Sigmoid colon (tissue), 7 donors: Measurements from ENCODE around the gene TMEM176A. TPM values are rescaled to one million over a fixed set of nuclear protein-coding genes. Genes with fewer than 3 reads are reported as not detected.

Experiments
- DNase-seq: peaks from one replicate; pipeline ENCODE4 v3.0.0-alpha.2; 2019
- H3K27ac ChIP-seq, 4 donors: fragments of 200-600 bp; sonication (generic); one replicate each; pipeline ENCODE4 v1.5.1; 2016 to 2019; ENCODE audit warnings: mild to moderate bottlenecking in 1 of 4
- H3K27me3 ChIP-seq, 3 donors: fragments of 200-600 bp; sonication (generic); one replicate each; pipeline ENCODE4 v1.5.1; 2019; ENCODE audit warnings: mild to moderate bottlenecking in 1 of 3
- H3K36me3 ChIP-seq, 4 donors: fragments of 200-600 bp; sonication (generic); one replicate each; pipeline ENCODE4 v1.5.1; 2016 to 2019
- H3K4me1 ChIP-seq, 4 donors: fragments of 200-600 bp; sonication (generic); one replicate each; pipeline ENCODE4 v1.5.1; 2017 to 2019
- H3K4me3 ChIP-seq, 4 donors: fragments of 200-600 bp; sonication (generic); one replicate each; pipeline ENCODE4 v1.5.1; 2017 to 2019; ENCODE audit warnings: mild to moderate bottlenecking in 2 of 4, moderate library complexity in 1 of 4
- H3K9me3 ChIP-seq, 4 donors: fragments of 200-600 bp in 3 of 4; sonication (generic) in 3 of 4; one replicate each; pipeline versions ENCODE4 v1.5.1 to v1.6.1; 2013 to 2019
- EP300 ChIP-seq, 4 donors: sonication (generic); formaldehyde crosslinking; IDR thresholded peaks; one replicate each; pipeline ENCODE4 v1.6.1; 2017; ENCODE audit warnings: antibody characterized with exemption in 4 of 4
- POLR2A ChIP-seq, 2 donors: fragments of 450-650 bp; IDR thresholded peaks; one replicate each; pipeline ENCODE4 v1.6.1; 2016; ENCODE audit warnings: antibody characterized with exemption in 2 of 2, mild to moderate bottlenecking in 2 of 2, moderate library complexity in 2 of 2
- POLR2AphosphoS5 ChIP-seq, 4 donors: sonication (generic); formaldehyde crosslinking; IDR thresholded peaks; one replicate each; pipeline ENCODE4 v1.6.1; 2017; ENCODE audit warnings: antibody characterized with exemption in 4 of 4
- WGBS, 2 donors: extraction: QIAGEN DNeasy Blood & Tissue Kit; methylation state at CpG; one replicate each; pipeline ENCODE4 v1.1.7; 2013; 5-methylcytosine and 5-hydroxymethylcytosine counted together
- intact Hi-C: fragments of 100-400 bp; cut with DNase I; formaldehyde crosslinking; loops from one replicate; pipeline ENCODE4 v1.15.1; 2023
- polyA plus RNA-seq, 3 donors: library from polyadenylated mRNA; stranded (reverse); fragments of 200-250 nt; gene quantifications; one replicate each; pipeline ENCODE4 v1.2.3, GENCODE V29; 2013
- total RNA-seq, 4 donors: library from RNA; depleted of rRNA; stranded (reverse); fragments of >200 nt; gene quantifications; one replicate each; pipeline ENCODE4 v1.1.0, GENCODE V29; 2016
- TF ChIP-seq, protein P1 (sequence below), 4 experiments: fragments of 450-650 bp in 3 of 4; fragments of 200-600 bp in 1 of 4; IDR thresholded peaks; one replicate each; pipeline ENCODE4 v1.5.1; 2016 to 2019; ENCODE audit warnings: antibody characterized with exemption in 4 of 4, mild to moderate bottlenecking in 3 of 4, moderate library complexity in 2 of 4
- donor health status: healthy with polysubstance abuse.
- donor health status: Bipolar disorder and iron deficiency.
- donor health status: healthy.

TMEM176A gene
- total and polyA plus RNA-seq, 7 donors = 19.9 to 150 (median 28.1) TPM

DNA sequence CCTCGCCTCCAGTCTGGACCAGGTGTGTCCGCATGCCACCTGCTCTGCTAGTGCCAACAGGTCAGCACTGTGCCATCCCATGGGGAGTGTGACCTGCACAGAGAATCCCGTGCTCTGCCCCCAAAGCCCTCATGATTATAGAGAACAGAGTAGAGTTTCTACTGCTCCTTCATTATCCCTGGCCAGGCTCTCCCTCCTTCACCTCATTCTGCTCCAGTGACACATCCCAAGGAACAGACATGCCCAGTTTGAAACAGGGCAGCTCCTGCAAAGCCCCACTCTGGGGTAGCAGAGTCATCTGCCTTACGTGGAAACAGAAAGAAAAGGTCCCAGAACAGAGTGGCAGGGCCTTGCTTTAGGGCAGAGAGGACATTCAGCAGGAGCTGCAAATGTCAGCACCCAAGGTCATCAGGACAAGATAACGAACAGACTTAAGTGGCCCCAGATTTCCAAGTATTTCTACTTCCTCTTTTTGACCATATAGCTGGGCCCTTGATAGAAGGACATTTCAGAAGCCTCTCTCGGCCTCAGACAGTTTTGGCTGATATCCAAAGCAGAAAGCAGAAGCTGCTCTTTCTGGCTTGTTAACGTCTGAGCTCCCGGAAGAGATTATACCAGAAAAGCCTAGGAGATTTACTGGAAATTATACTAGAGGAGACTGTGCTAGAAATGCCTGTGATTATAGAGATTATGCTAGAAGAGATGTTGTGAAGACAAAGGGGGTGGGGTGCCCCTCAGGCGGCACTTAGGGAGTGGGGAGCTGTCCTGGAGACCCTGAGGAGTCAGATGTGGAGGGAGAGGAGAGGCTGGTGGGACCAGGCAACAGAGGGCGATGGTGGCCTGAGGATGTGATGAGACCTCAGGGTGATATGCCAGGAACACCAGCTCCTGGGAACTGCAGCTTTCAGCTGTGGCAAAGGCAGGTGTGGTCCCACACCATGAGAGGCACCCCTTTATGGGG is 13.0 kb upstream of the TMEM176A start:
- intact Hi-C loops = no loop called here
- TF ChIP-seq EP300 (IDR thresholded peaks at IDR 0.05) (no peak), POLR2AphosphoS5 (IDR thresholded peaks at IDR 0.05) (no peak), POLR2A (IDR thresholded peaks at IDR 0.05) (no peak)
- TF ChIP-seq, protein P1, sequence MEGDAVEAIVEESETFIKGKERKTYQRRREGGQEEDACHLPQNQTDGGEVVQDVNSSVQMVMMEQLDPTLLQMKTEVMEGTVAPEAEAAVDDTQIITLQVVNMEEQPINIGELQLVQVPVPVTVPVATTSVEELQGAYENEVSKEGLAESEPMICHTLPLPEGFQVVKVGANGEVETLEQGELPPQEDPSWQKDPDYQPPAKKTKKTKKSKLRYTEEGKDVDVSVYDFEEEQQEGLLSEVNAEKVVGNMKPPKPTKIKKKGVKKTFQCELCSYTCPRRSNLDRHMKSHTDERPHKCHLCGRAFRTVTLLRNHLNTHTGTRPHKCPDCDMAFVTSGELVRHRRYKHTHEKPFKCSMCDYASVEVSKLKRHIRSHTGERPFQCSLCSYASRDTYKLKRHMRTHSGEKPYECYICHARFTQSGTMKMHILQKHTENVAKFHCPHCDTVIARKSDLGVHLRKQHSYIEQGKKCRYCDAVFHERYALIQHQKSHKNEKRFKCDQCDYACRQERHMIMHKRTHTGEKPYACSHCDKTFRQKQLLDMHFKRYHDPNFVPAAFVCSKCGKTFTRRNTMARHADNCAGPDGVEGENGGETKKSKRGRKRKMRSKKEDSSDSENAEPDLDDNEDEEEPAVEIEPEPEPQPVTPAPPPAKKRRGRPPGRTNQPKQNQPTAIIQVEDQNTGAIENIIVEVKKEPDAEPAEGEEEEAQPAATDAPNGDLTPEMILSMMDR (IDR thresholded peaks at IDR 0.05) = no peak
- H3K36me3 ChIP-seq = no peaks in the 10 kb centered on the region
- no peak overlapping the region for H3K4me3 ChIP-seq
- H3K4me1 ChIP-seq = peaks cover 0 to 43% (median 19%) of the 10 kb centered on the region in 4 donors
- DNase-seq = no peak
- no peaks in the 10 kb centered on the region for H3K27me3 ChIP-seq
- H3K9me3 ChIP-seq = no peaks in the 10 kb centered on the region
- peak overlapping the region; percentile 28 to 68 (median 59) for H3K27ac ChIP-seq
- 27 to 37% methylated on average over 10 of the region's 10 CpGs for WGBS, 2 donors

DNA sequence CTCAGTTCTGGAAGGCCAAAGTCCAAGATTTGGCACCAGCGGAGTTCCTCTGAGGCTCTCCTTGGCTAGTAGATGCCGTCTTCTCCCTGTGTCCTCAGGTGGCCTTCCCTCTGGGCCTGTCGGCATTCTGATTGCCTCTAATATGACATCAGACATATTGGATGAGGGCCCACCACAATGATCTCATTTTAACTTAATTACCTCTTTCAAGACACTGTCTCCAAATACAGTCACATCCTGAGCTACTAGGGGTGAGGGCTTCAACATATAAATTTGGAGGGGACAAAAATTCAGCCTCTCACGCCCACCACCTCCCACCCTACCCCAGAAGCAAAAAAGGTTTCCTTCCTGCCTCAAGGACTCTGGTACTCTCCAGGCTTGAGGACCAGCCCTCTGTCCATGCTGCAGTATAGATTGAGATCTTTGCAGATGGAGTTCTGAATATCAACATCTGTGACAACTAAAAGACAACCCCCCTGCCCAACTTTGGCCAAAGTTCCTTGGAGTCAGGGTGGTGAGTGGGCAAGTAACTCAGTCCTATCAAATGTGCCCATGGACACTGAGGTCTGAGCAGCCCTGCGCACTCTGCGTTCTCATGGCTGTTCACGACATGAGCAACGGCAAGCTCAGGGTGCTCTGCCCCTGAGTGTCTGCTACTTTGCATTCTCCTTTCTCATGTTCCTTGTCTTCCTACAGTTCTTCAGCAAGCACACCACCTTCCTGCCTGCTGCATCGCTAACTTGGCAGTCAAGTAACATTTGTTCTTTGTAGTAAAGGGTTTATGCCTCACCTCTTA is 11.9 kb upstream of the TMEM176A start:
- WGBS, 2 donors = 62 to 76% methylated on average over 9 of the region's 9 CpGs
- Histone ChIP-seq H3K27ac (peak overlapping the region; percentile 28 to 68 (median 59)), H3K27me3 (no peaks in the 10 kb centered on the region), H3K4me3 (no peak overlapping the region), H3K4me1 (peaks cover 0 to 43% (median 19%) of the 10 kb centered on the region in 4 donors), H3K36me3 (no peaks in the 10 kb centered on the region), H3K9me3 (no peaks in the 10 kb centered on the region)
- no peak for TF ChIP-seq POLR2A (IDR thresholded peaks at IDR 0.05)
- TF ChIP-seq EP300 (IDR thresholded peaks at IDR 0.05) = no peak
- TF ChIP-seq POLR2AphosphoS5 (IDR thresholded peaks at IDR 0.05) = no peak
- TF ChIP-seq, protein P1 (IDR thresholded peaks at IDR 0.05) = no peak
- intact Hi-C loops = no loop called here
- peak; percentile 79 for DNase-seq

DNA sequence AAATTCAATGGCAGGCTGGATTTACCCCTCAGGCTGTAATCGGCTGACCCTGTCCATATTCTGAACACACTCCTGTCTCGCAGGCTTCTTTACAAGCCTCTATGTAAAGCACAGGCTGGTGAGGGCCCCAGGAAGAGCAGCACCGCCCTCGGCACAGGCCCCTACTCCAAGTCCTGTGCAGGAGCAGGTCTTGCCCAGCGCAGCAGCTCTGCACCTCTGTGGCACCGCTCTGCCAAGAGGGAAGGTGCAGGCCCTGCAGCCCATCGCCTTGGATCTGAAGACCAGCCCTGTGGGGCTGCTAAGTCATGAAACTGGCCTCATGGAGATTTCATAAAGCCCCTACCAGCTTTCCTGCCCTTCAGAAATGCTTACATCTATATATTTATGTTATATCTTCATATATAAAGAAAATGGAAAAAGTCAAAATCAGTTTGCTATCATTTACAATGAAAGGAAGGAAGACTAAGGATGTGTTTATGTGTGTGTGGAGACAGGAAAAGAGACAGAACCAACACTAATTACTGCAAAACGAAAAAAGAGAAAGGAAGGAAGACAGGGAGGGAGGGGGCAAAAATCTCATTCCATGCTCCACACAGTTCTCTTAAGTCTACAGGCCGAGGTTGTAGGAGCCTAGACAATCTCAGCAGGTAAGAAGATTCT is 10.0 kb upstream of the TMEM176A start:
- TF ChIP-seq, protein P1 (IDR thresholded peaks at IDR 0.05) = no peak
- TF ChIP-seq POLR2A (IDR thresholded peaks at IDR 0.05) = no peak
- no peak for TF ChIP-seq EP300 (IDR thresholded peaks at IDR 0.05)
- intact Hi-C loops = no loop called here
- Histone ChIP-seq H3K9me3 (no peaks in the 10 kb centered on the region), H3K27me3 (no peaks in the 10 kb centered on the region), H3K4me1 (peaks cover 0 to 32% (median 19%) of the 10 kb centered on the region in 4 donors), H3K27ac (no peak overlapping the region), H3K4me3 (no peak overlapping the region), H3K36me3 (no peaks in the 10 kb centered on the region)
- DNase-seq = no peak
- 68 to 78% methylated on average over 9 of the region's 9 CpGs for WGBS, 2 donors

DNA sequence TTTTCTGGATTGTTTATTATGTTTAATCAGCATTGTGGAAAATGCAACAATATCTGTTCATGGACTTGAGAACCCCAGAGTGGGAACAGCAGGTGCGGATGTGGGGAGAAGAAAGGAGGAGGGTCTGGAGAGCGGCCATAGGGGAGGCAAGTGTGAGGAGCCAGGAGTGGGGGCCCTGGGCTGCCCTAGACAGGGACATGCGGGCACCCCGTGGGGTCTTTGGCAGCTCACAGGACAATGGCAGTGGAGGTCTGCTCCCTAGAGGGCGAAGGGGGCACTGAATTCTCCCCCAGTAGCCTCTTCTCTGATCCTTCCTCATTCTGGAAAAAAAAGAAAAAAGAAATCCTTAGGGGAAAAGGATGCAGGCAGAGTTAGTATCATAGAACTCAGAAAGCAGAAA is 9.3 kb upstream of the TMEM176A start:
- Histone ChIP-seq H3K27me3 (no peaks in the 10 kb centered on the region), H3K36me3 (no peaks in the 10 kb centered on the region), H3K4me3 (no peak overlapping the region), H3K4me1 (peaks cover 0 to 27% (median 19%) of the 10 kb centered on the region in 4 donors), H3K27ac (no peak overlapping the region), H3K9me3 (no peaks in the 10 kb centered on the region)
- intact Hi-C loops = no loop called here
- WGBS, 2 donors = 90 to 91% methylated on average over 5 of the region's 5 CpGs
- DNase-seq = no peak
- TF ChIP-seq, protein P1 (IDR thresholded peaks at IDR 0.05) = no peak
- TF ChIP-seq POLR2A (IDR thresholded peaks at IDR 0.05) (no peak), POLR2AphosphoS5 (IDR thresholded peaks at IDR 0.05) (no peak), EP300 (IDR thresholded peaks at IDR 0.05) (no peak)
